Suppressor macrophage (primary cell): ENCODE measurements around the gene ITM2A.

Experiments
- DNase-seq, 4 experiments: peaks; one replicate each; pipeline ENCODE4 v3.0.0-alpha.2; 2020 to 2022
- total RNA-seq, 17 experiments: gene quantifications; one replicate each; lab custom pipeline; 2026; ENCODE audit warnings: mixed read lengths in 6 of 17, inconsistent platforms in 3 of 17; lab: John Stamatoyannopoulos, UW

The ITM2A gene
- 0 to 0.22 (median 0.05) reads per million in 17 experiments for total RNA-seq

DNA sequence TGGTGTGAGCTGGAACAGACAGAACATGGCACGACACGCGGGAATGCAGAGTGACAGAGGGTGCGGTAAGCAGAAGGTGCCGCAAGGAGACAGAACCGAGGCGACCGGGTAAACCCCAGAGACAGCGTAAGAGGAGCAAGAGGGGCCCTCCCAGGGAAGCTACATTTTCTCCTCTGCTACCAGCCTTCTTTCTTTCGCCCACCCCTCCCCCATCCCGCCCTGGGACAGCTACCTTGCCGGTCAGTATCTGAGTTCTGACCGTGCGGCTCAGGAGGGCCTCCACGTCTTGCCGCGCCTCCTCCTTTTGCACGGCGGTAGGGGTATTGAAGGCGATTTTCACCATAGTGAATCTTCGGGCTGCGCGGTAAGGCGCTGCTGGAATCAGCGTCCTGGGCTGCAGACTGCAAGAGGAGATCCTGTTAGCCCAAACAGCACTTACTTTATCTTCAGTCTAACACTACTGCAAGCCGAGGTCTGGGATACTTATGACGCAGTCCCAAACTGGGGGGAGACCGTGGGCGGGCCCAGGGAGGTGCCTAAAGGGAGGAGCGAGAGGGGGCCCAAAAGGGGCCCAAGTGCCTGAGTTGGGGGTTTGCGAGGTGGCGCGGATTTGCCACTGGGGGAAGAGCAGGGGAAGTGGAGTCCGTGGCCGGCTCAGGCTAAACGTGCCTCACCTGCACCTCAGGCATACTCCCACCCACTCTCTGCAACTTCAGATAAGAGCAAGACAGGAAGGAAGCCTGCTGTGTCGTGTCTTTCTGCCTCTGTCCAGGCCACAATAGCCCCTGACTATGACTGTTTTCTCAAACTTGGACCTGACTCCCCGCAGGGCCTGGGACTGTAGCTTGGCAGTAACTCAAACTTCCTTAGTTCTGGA lies at the start of gene ITM2A:
Gene ITM2A (minus strand): TSS at position 462 of the 877 bp plus-strand sequence. CDS start 119 bp downstream, at position 343.
- DNase-seq, result peak in 3 of 4 experiments; percentile 4 to 9 (median 7)

DNA sequence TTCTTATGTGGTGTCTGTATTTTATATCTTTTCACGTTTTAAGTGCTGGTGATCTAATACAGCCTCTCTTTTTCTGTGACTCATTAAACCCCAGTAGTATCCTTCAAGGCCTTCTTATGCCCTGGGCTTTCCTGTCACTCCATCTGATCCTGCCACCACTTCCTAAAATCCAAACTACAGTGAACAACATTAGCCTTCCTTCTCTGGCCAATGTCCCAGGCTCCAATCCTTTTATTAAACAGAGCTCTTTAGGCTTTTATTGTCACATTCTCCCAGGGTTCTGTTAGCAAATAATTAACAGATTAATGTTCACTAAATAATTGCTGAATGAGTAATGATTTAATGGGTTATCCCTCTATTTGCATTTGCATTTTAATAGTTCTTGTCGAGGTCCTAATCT lies 47.9 kb upstream of the ITM2A start:
- no peak for DNase-seq

DNA sequence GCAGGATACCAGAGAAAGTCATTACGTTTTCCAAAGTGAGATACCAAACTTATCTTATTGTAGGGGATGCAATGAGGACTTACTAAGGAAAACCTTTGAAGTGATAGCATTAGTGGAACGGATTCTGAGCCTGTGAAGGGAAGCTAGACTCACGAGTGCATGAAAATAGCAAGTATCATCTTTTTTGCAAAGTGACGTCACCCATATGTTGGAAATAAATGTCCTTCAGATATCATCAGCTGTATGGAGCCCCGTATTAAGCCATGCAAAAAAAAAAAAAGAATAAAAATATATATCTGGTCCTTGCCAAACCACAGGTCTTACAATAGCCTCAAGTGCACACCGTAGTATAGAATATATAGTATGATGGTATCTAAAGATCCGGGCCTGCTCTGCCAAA lies 46.8 kb upstream of the ITM2A start:
- DNase-seq, result no peak

DNA sequence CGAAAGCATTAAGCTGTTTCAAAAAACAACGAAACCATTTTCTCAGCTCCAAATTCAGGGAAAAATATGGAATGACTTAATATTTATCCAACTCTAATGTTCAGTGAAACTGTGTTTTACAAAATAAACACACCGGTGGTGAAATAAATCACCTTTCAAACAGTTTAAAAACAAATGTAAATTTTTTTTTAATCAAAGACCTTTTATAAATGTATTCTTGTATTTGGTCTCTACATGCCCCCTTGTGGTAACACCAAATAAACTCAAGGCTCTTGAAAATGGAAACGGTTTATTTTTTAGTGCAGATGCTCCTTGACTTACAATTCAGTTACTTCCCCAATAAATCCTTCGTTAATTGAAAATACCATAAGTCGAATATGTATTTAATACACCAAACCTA lies 45.8 kb upstream of the ITM2A start:
- DNase-seq, result peak in 2 of 4 experiments; percentile 1 to 24

DNA sequence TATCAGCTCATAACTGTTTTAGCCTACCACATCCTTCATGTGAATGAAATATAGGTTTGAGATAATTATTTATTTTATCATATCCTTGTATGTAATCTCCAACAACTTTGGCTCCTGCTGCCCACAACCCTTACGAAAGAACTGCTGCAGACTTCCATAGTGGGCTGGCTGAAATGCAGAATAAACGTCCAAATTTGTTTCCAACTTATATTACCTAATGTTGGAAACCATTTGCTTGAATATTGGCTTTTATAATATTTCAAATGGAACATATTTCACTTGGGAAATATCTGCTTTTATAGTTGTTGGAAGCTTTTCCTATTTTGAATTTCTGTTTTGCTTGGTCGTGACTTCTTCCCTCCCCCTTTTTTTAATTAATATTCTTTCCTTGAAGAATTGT lies 45.0 kb upstream of the ITM2A start:
- DNase-seq, result no peak

DNA sequence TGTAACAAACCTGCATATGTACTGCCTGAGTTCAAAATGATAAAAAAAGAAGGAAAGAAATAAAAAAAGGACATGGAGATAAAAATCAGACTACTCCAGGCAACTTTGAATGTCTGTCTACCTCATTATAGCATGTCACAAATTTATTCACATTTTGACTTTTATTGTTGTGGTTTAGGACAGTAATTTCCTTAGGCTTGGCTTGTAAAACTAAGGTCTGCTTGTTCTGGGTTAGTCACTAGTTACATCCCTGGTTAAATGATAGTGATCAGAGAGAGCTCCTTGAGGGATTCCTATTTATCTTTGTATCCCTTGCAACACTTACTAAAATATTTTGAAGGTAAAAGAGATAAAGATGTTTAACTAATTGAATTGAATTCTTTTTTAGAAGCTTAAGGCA lies 42.5 kb upstream of the ITM2A start:
- no peak for DNase-seq

DNA sequence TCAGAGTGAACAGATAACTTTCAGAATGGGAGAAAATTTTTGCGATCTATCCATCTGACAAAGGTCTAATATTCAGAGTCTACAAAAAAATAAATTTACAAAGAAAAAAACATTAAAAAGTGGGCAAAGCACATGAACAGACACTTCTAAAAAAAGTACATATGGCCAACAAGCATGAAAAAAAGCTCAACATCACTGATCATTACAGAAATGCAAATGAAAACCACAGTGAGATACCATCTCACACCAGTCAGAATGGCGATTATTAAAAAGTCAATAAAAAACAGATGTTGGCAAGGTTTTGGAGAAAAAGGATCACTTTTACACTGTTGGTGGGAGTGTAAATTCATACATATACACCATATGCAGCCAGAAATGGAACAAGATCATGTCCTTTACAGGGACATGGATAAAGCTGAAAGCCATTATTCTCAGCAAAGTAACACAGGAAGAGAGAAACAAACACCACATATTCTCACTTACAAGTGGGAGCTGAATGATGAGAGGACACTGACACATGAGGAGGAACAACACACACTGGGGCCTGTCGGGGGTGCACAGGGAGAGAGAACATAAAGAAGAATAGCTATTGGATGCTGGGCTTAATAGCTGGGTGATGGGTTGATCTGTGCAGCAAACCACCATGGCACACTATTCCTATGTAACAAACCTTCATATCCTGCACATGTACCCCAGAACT lies 41.6 kb upstream of the ITM2A start:
- no peak for DNase-seq

DNA sequence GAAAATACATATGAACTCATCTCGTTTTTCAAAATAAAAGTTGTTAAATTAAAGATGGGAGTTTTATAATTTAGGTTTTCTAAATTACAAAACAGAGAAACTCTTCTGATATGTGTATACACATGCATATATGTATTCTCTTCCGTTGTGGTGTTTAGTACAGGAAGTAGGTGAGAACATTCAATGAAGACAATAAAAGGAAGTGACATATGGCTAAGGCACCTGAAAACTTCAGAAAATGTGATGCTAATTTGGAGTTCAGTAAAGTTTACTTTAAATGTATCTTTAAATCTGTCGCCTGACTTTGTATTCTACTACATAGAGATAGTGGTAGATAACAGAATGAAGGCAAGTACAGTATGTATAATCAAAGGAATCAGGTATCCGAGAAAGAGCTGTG lies 33.5 kb upstream of the ITM2A start:
- DNase-seq, result no peak

DNA sequence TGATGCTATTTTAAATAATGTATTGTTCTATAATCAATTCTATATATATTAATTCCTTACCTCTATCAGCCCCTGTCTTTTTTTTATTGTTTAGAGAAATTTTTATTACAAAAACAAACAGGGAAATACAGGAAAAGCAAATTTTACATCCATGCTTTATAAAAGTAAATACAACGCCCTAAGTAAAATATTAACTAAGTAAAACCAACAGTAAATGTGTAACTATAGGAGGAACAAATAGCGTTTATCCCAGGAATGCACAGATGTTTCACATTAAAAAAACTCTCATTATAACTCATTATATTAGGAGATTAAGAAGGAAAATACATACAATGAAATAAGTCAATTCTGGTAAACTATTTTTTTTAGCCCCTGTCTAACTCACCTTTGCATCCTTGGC lies 8.2 kb upstream of the ITM2A start:
- no peak for DNase-seq

DNA sequence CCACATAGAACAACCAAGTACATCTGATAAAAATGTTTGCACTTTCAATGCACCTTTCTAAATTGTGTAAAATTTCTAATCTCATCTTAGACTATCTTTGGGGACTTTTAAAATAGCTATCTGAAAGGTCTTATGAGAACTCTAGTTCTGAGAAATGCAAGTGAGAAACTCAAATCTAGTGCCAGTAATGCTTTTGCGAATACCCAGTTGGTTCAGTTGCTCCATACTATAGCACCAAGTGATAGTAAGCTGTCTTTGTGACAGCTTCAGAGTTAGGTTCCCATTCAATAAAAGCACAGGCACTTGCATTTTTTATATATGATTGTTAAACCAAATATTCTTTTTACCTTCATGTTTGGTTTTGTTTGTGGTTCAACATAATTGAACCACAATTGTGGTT lies 4.5 kb upstream of the ITM2A start:
- no peak for DNase-seq

DNA sequence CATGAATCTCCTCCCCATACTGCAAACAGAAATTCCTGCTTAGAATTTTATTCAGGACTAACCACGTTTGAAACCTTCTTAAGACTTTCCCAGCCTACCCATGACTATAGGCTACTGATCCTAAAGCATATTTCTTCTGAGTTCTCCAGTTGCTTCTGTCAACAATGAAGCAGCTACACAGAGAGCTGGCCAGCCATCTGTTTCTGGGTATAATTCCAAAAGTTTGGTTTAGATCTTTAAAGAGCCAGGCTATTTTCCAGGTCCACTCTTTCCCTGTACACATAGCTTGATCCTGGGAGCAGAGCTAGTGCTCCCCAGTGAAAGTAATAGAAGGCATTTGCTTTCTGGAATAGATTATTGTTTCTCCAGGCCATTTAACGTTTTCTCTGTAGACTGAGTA lies 4.0 kb upstream of the ITM2A start:
- no peak for DNase-seq

DNA sequence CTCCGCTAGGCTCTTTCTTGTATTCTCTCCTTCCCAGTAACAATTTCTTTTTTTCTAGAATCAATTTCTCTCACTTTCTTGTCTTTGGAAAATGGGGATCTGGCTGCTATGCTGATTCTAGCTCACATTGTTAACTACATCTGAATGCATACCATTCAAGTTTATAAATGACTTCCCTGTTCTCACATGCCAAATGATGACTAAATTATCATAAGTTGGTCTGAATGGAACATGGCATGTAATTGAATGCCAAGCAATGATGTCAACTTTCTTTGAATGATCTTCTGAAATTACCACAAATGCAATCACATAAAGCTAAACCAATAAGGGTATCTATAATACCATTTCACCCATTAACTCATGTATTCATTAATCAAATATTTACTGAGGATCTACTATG lies 2.7 kb upstream of the ITM2A start:
- DNase-seq, result no peak

DNA sequence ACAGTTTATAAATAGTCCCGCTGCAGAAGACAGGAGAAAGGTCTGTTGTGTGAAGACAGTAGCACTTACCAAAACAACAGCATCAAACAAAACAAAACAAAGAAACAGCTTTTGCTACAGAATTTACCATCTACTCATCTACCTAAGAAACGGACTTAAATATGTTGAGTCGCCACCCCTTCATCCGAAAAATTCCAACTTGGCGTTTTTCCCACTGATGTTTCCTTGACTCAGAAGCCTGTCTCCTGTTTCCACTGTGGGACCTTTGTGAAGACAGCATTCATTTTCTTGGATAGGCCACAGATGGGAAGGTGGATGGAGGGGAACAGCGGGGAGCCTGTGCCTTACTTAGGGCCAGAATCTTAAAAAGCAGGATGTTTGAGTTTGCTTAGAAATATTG lies 1.3 kb upstream of the ITM2A start:
- DNase-seq, result no peak

DNA sequence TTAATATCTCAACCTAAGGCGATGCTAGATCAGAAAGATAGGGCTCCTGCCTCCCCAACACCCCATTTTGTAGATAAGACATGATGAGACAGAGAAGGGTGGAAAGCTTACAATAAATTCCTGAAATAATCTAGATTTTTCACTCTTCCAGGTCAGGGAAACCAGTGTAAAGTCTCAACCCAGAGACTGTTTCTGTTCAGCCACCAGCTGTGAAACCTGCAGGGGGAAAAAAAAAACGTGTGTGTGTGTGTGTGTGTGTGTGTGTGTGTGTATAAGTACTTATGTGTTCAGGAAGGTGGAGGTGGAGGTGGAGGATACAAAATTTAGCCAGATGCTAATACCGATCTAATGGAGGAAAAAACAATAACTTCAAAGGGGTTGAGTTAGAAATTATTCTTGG lies 773 bp upstream of the ITM2A start:
- DNase-seq, result no peak

DNA sequence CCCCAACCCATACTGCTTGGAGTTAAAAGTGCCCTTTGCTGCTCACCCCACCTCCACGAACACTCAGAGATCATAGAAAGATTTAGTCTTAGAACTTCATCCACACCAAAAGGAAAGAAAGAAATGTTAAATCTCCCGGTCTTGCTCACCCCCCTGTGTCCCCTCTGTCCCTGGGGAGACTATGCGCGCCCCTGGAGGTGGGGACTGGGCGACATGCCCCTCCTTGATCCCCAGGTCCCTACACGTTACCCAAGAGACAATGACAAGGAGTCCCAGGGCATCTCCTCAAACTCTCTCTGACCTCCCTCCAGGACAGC lies 620 bp downstream of the ITM2A start:
- DNase-seq, result no peak

DNA sequence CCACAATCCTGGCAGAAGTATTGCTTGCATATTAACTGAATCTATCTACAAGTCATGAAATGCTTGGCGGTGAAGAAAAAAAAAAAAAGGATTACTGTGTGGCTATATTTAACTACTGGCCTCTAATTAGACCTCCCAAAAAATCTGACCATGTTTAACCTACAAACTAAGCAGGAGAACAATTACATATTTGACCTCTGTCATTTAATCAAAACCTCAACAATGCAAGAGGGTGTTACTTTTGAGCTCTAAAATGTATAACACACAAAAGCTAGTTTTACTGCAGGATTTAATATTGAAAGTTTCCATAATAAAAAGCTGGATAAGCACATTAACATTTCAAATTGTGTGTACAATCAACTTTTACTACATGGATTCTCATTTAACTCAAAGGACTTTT lies 1.5 kb downstream of the ITM2A start:
- DNase-seq, result no peak

DNA sequence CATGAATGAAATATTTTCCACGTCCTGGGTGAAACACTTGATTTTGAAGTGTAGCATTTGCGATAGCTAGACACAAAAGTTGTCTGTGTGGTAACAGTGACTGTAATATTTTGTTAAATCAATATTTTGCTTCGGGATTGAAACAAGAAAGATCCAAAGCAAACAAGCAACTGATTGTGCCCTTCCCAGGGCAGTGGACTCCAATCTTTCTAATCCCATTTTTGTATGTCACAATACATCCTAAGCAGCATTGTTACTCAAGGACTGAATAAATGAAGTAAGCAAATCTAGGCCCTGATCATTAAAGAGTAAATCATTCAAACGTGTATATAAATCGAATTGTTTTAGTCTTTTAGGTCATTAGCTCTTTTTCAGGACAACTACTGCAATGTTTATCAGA lies 2.8 kb downstream of the ITM2A start:
- no peak for DNase-seq

DNA sequence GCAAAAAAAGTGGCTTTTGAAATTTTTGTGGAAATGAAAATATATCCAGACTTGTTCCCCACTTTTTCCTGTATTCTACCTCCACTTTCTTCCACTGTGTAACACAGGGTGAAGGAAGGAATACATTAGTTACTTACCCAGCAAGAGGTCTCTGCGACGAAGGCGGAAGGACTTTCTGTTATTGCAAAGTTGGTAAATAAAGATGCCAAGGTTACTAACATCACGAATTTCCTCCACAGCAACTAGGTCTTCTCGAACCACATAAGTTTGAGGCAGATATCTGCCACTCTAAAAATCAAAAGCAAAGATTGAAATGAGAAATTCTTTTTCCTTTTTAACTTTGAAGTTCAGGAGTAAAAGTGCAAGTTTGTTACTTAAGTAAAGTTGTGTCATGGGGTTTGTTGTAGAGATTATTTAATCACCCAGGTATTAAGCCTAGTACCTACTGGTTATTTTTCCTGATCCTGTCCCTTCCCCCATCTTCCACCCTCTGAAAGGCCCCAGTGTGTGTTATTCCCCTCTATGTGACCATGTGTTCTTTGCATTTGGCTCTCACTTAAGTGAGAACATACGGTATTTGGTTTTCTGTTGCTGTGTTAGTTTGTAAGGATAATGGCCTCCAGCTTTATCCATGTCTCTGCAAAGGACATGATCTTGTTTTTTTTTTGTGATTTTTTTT lies 5.8 kb downstream of the ITM2A start:
- no peak for DNase-seq

DNA sequence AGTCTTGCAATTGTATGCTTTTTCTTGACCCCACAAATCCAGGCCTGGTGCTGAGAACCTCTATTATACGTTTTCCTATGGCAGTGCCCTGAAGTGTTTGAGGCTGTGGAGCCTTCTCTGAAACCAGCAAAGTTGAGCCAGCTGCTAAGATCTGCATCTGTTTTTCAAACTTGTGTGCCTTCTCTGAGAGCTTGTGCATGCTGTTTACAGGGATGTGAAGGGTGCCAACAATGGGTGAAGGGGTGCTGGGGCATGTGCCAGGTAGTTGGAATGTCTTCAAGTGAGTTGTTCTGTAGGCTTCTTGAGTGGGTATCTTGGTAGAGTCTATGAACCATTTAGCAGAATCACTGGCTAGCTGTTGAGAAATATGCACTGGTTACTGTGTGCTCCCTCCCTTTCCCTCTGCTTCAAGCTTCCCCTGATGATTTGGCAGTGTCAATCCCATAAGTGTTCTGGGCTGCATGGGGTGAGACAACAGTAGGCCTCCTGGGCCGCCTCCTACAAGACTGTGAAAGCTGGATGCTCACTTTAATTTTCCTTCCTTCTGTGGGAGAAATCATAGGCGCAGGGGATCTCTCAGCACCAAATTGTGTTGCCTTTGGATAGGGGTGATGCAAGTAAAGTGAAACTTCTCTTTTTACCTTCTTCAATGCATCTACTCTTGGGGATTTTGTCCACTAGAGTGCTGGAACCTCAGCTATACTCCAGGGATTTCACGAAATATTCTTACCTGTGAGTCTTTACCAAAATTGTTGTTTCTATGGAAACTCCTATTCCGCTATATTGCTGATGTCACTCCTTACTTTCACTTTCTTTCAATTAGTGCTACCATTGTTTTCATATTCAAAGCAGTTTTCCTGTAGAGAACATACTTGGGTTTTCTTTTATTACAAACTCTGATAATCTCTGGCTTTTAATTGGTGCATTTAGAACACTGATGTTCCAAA lies 30.0 kb downstream of the ITM2A start:
- no peak for DNase-seq

DNA sequence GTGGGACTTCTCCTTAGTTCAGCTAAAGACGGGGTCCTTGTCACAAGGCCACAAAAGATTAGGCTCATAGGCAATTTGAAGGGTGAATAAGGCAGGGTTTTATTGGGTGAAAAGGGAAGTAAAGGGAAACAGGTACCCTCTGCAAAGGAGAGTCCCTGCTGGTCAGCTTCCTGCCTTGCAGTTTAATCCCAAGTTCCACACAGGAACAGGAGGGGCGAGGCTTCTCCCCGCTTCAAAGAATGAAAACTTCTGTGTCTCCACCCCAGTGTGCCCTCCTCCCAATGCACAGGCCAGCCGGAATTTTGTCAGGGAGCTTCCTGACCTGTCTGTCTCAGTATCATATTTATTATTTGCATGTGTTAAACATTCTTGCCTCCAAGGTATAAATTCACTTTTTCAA lies 37.1 kb downstream of the ITM2A start:
- DNase-seq, result no peak

DNA sequence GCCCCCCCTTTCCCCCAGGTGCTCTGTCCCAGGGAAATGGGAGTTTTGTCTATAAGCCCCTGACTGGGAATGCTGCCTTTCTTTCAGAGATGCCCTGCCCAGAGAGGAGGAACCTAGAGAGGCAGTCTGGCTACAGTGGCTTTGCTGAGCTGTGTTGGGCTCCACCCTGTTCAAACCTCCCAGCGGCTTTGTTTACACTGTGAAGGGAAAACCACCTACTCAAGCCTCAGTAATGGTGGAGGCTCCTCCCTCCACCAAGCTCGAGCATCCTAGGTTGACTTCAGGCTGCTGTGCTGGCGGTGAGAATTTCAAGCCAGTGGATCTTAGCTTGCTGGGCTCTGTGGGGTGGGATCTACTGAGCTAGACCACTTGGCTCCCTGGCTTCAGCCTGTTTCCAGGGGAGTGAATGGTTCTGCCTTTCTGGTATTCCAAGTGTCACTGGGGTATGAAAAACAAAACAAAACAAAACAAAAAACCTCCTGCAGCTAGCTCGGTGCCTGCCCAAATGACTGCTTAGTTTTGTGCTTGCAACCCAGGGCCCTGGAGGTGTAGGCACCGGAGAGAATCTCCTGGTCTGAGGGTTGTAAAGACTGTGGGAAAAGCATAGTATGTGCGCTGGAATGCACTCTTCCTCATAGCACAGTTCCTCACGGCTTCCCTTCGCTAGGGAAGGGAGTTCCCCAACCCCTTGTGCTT lies 41.7 kb downstream of the ITM2A start:
- peak in 2 of 4 experiments; percentile 2 for DNase-seq
